B cell (primary cell): ENCODE data around the gene SNRPB. TPM values are rescaled to one million over a fixed set of nuclear protein-coding genes. Genes with fewer than 3 reads are reported as not detected.
A peak's percentile ranks its signal among the peaks of the same experiment; 100 is the strongest.

Source experiments
- ATAC-seq: fragments of 200-7000 bp; cut with Tn5 transposase; one replicate; pipeline ENCODE4 v1.10.0; 2021; ENCODE audit warnings: low read depth, mild to moderate bottlenecking, moderate number of reproducible peaks, moderate library complexity
- CTCF ChIA-PET: fragments of 350-600 bp; sonication (Branson Sonifier 250); formaldehyde crosslinking; loops from one replicate; lab custom pipeline; 2021; ENCODE audit warnings: antibody characterized with exemption, inconsistent platforms; lab: Charles Lee
- POLR2A ChIA-PET: fragments of 350-600 bp; sonication (Branson Sonifier 250); formaldehyde crosslinking; loops from one replicate; lab custom pipeline; 2021; ENCODE audit warnings: antibody characterized with exemption; lab: Charles Lee
- DNase-seq: peaks from one replicate; pipeline ENCODE4 v3.0.0; 2013
- H2AFZ ChIP-seq: 2 replicates; pipeline ENCODE4 v1.6.1; 2012; ENCODE audit warnings: mild to moderate bottlenecking, low read depth, low read length; ENCODE audit not compliant: insufficient read depth, poor library complexity, severe bottlenecking
- H3K27ac ChIP-seq, 2 donors: 1 replicate in 1 of 2; 2 replicates in 1 of 2; pipeline ENCODE4 v1.5.1; 2012 to 2013; ENCODE audit warnings: low read length in 2 of 2, mild to moderate bottlenecking in 2 of 2, moderate library complexity in 1 of 2
- H3K27me3 ChIP-seq, 4 experiments: fragments of 200-600 bp in 1 of 4; sonication (generic) in 1 of 4; replicated peaks in 1 of 4; 1 replicate in 2 of 4; 2 replicates in 2 of 4; pipeline versions ENCODE4 v1.6.1 to v1.7.0; 2013 to 2016; ENCODE audit warnings: low read length in 3 of 4, mild to moderate bottlenecking in 2 of 4, mixed read lengths in 1 of 4, moderate library complexity in 1 of 4; ENCODE audit not compliant: insufficient read depth in 4 of 4, control insufficient read depth in 3 of 4; ENCODE audit errors: control extremely low read depth in 1 of 4
- H3K36me3 ChIP-seq, 2 experiments: replicated peaks in 1 of 2; 1 replicate in 1 of 2; 2 replicates in 1 of 2; pipeline versions ENCODE4 v1.6.1 to v1.7.1; 2013; ENCODE audit warnings: low read length in 1 of 2; ENCODE audit not compliant: insufficient read depth in 2 of 2, control insufficient read depth in 1 of 2; ENCODE audit errors: control extremely low read depth in 1 of 2, extremely low read depth in 1 of 2
- H3K4me1 ChIP-seq, 2 donors: fragments of 200-600 bp in 1 of 2; sonication (generic) in 1 of 2; 1 replicate in 1 of 2; 2 replicates in 1 of 2; pipeline versions ENCODE4 v1.5.1 to v1.6.1; 2013 to 2017; ENCODE audit warnings: low read length in 2 of 2; ENCODE audit not compliant: control insufficient read depth in 2 of 2, insufficient read depth in 2 of 2
- H3K4me2 ChIP-seq: replicated peaks from 2 replicates; pipeline ENCODE3; 2012; ENCODE audit warnings: mild to moderate bottlenecking, low read depth, low read length; ENCODE audit not compliant: poor library complexity, severe bottlenecking
- H3K4me3 ChIP-seq, 5 experiments: fragments of 200-600 bp in 1 of 5; sonication (generic) in 1 of 5; 1 replicate in 3 of 5; 2 replicates in 2 of 5; pipeline versions ENCODE4 v1.5.1 to v1.7.0; 2011 to 2016; ENCODE audit warnings: low read length in 4 of 5, mild to moderate bottlenecking in 4 of 5, low read depth in 2 of 5, control low read depth in 1 of 5, moderate library complexity in 1 of 5; ENCODE audit not compliant: insufficient read depth in 1 of 5; ENCODE audit errors: control extremely low read depth in 1 of 5, extremely low read depth in 1 of 5
- H3K79me2 ChIP-seq: fragments of 200-600 bp; sonication (generic); one replicate; pipeline ENCODE4 v1.6.0; 2016; ENCODE audit warnings: low read length; ENCODE audit not compliant: control insufficient read depth, insufficient read depth
- H3K9ac ChIP-seq: fragments of 200-600 bp; sonication (generic); 2 replicates; pipeline ENCODE4 v1.6.1; 2017; ENCODE audit warnings: mild to moderate bottlenecking, low read length, moderate library complexity
- H3K9me3 ChIP-seq, 3 donors: one replicate each; pipeline versions ENCODE4 v1.6.1 to v1.7.1; 2013; ENCODE audit warnings: low read length in 2 of 3; ENCODE audit not compliant: control insufficient read depth in 2 of 3, insufficient read depth in 1 of 3; ENCODE audit errors: control extremely low read depth in 1 of 3
- H4K20me1 ChIP-seq: 2 replicates; pipeline ENCODE4 v1.6.0; 2012; ENCODE audit warnings: mild to moderate bottlenecking, low read length; ENCODE audit not compliant: insufficient read depth, control insufficient read depth, poor library complexity, severe bottlenecking
- H3K27ac Mint-ChIP-seq: one replicate; pipeline ENCODE4 v1.8.0; 2021; ENCODE audit warnings: mixed read lengths
- H3K27me3 Mint-ChIP-seq: one replicate; pipeline ENCODE4 v1.8.0; 2021; ENCODE audit warnings: mixed read lengths
- H3K4me1 Mint-ChIP-seq: one replicate; pipeline ENCODE4 v1.8.0; 2021; ENCODE audit warnings: mixed read lengths
- H3K4me3 Mint-ChIP-seq: one replicate; pipeline ENCODE4 v1.8.0; 2021; ENCODE audit warnings: mixed read lengths
- H3K9me3 Mint-ChIP-seq: one replicate; pipeline ENCODE4 v1.8.0; 2022; ENCODE audit warnings: mixed read lengths; ENCODE audit not compliant: insufficient read depth
- EZH2 ChIP-seq: IDR thresholded peaks from 2 replicates; pipeline ENCODE4 v1.6.1; 2012; ENCODE audit warnings: borderline replicate concordance, low read depth, mild to moderate bottlenecking, moderate library complexity, low read length; ENCODE audit not compliant: insufficient read depth, poor library complexity, severe bottlenecking
- WGBS: methylation state at CpG from one replicate; pipeline ENCODE4 v1.1.5; 2013; ENCODE audit warnings: missing lambda C conversion rate; ENCODE audit not compliant: insufficient coverage; 5-methylcytosine and 5-hydroxymethylcytosine counted together
- intact Hi-C: fragments of 100-400 bp; cut with micrococcal nuclease; formaldehyde crosslinking; loops from one replicate; pipeline ENCODE4 v1.10.0; 2022
- polyA plus RNA-seq: library from polyadenylated mRNA; depleted of rRNA; stranded (reverse); fragments of >200 nt; gene quantifications from 2 replicates; pipeline ENCODE4 v1.2.3, GENCODE V29; 2012
- total RNA-seq, 2 donors: library from RNA; stranded (reverse); fragments of 120-200 nt in 1 of 2; gene quantifications; 1 replicate in 1 of 2; 2 replicates in 1 of 2; pipeline versions ENCODE4 v1.2.3 to v1.2.4, GENCODE V29; 2013 to 2022
- TF ChIP-seq, protein P1 (sequence below): fragments of 200-600 bp; IDR thresholded peaks from one replicate; pipeline ENCODE4 v1.8.0; 2022; ENCODE audit warnings: antibody characterized with exemption, mild to moderate bottlenecking

SNRPB gene
- total and polyA plus RNA-seq, 2 donors (not counting 1 experiment from before 2014, with no cell fraction given): 123 to 151 TPM

DNA sequence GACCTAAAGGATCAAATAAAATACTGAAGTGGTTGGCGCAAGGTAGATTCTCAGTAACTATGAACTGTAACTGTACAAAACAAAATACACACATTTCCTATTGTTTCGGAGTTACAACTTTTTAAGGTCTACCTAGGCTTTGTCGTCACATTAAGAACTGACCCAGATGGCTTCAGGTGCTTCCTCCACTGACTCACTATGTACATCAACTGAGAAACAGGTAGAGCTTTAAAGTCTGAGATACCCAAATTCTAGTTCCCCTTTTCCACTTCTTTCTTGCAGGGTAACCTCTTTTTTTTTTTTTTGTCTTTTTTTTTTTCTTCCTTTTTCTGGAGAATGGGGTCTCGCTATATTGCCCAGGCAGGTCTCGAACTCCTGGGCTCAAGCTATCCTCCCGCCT, 5.5 kb downstream of the SNRPB start:
- Histone ChIP-seq H4K20me1 (peaks cover 81% of the 10 kb centered on the region), H3K79me2 (peaks cover 26% of the 10 kb centered on the region), H3K4me3 (no peak overlapping the region), H3K36me3 (peaks cover 10 to 82% of the 10 kb centered on the region in 2 experiments), H2AFZ (no peak overlapping the region), H3K4me2 (no peak overlapping the region), H3K27ac (peak overlapping the region in 1 of 2 donors; percentile 32), H3K27me3 (no peaks in the 10 kb centered on the region), H3K4me1 (peaks cover 13 to 15% of the 10 kb centered on the region in 2 donors), H3K9ac (no peak overlapping the region), H3K9me3 (no peaks in the 10 kb centered on the region)
- WGBS: 93% methylated on average over 3 of the region's 6 CpGs
- ATAC-seq (peak; percentile 16), DNase-seq (no peak)
- no peak overlapping the region for H3K4me3 Mint-ChIP-seq
- TF ChIP-seq, protein P1, sequence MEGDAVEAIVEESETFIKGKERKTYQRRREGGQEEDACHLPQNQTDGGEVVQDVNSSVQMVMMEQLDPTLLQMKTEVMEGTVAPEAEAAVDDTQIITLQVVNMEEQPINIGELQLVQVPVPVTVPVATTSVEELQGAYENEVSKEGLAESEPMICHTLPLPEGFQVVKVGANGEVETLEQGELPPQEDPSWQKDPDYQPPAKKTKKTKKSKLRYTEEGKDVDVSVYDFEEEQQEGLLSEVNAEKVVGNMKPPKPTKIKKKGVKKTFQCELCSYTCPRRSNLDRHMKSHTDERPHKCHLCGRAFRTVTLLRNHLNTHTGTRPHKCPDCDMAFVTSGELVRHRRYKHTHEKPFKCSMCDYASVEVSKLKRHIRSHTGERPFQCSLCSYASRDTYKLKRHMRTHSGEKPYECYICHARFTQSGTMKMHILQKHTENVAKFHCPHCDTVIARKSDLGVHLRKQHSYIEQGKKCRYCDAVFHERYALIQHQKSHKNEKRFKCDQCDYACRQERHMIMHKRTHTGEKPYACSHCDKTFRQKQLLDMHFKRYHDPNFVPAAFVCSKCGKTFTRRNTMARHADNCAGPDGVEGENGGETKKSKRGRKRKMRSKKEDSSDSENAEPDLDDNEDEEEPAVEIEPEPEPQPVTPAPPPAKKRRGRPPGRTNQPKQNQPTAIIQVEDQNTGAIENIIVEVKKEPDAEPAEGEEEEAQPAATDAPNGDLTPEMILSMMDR: no peak
- no peak for TF ChIP-seq EZH2
- ChIA-PET CTCF (interaction anchor here (1.0 kb wide), 2 partner anchors 12 to 258 kb away, joined by 3 to 4 read pairs; no protein-coding TSS in a partner anchor), POLR2A (no interaction called here)
- H3K27me3 Mint-ChIP-seq: no peaks in the 10 kb centered on the region
- H3K9me3 Mint-ChIP-seq: no peaks in the 10 kb centered on the region
- H3K27ac Mint-ChIP-seq: no peak overlapping the region
- H3K4me1 Mint-ChIP-seq: peaks cover 29% of the 10 kb centered on the region
- intact Hi-C loops: no loop called here

DNA sequence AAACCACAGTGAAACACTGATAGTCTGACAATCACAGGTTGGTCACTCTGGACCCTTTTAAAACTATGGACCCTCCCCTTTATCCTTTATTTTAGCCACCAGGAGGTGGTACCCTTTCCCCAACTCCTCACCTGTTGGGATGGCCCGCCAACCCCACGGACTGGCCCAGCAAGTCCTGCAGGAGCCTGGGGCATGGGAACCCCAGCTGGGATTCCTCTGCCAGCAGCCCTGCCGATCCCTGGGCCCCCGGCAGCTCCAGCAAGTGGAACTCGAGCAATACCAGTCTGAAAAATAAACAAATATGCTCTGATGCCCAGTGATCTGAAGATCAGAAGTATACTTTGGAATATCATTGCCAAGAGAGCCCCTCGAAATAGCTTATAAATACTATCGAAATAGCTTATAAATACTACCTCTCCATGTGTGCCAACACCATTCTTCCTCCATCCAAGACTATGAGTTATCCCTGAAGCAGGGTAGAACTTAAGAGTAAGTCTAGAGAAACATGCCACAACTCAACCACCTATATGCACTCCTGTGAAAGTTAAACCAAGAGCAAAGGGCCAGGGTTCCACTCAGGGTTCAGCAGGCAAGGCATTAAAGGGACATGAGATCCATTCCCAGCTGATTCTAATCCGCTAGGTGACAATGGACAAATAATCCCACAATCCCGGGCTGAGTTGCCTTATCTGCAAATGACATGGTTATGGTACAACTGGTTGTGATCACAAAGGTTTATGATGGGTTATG, 6.8 kb downstream of the SNRPB start:
- Histone ChIP-seq H2AFZ (no peak overlapping the region), H3K27me3 (no peaks in the 10 kb centered on the region), H3K27ac (no peak overlapping the region), H3K79me2 (peaks cover 13% of the 10 kb centered on the region), H3K36me3 (peaks cover 10 to 86% of the 10 kb centered on the region in 2 experiments), H3K4me1 (peaks cover 2 to 5% of the 10 kb centered on the region in 2 donors), H4K20me1 (peaks cover 74% of the 10 kb centered on the region), H3K9me3 (no peaks in the 10 kb centered on the region), H3K4me3 (no peak overlapping the region), H3K9ac (no peak overlapping the region), H3K4me2 (no peak overlapping the region)
- ChIA-PET POLR2A (no interaction called here), CTCF (no interaction called here)
- DNase-seq (no peak), ATAC-seq (no peak)
- Mint-ChIP-seq H3K4me3 (no peak overlapping the region), H3K27ac (no peak overlapping the region), H3K27me3 (no peaks in the 10 kb centered on the region), H3K4me1 (peaks cover 19% of the 10 kb centered on the region), H3K9me3 (no peaks in the 10 kb centered on the region)
- TF ChIP-seq, protein P1: no peak
- TF ChIP-seq EZH2: no peak
- intact Hi-C loops: no loop called here
- 95% methylated on average over 7 of the region's 9 CpGs for WGBS
